ENCODE data around the gene KCTD14. TPM values are rescaled to one million over a fixed set of nuclear protein-coding genes. Genes with fewer than 3 reads are reported as not detected.

KCTD14 gene
- total and polyA plus RNA-seq, 2 of the 8 experiments (the other 6 are each of a cell fraction or from before 2014, with no cell fraction given): 21.6 to 24.9 TPM

DNA sequence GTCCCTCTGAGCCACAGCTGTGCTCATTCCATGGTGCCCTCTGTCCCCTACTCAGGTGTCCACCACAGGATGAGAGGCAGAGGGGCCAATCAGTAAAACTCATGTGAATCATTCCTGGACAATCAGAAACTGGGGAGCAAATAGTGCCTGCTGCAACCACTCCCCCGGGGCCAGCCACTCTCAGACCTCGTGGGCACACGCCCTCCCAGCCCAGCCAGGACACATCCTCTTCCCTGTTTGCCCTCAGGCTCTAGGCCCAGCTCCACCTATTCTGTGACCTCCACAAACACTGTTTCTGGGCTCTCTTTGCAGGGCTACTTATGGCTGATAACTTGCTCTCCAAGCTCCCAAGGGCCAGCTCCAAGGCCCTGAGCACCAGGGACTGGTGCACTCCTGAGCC is 14.0 kb upstream of the KCTD14 start (continued):
- TF ChIP-seq CHD7 (IDR thresholded peaks at IDR 0.05; ENCODE audit: insufficient replicate concordance, low read length) (no peak), TCF12 (IDR thresholded peaks at IDR 0.05; ENCODE audit: low read depth, low read length) (no peak), SIRT6 (IDR thresholded peaks at IDR 0.05; ENCODE audit: low read length) (no peak), POU5F1 (IDR thresholded peaks at IDR 0.05; ENCODE audit: low read depth, low read length) (no peak), RBBP5 (IDR thresholded peaks at IDR 0.05; ENCODE audit: borderline replicate concordance, low read depth, low read length) (no peak), HDAC6 (IDR thresholded peaks at IDR 0.05; ENCODE audit: low read depth, low read length) (no peak)
